ENCODE data around the gene DUS4L. TPM values are rescaled to one million over a fixed set of nuclear protein-coding genes. Genes with fewer than 3 reads are reported as not detected.

The DUS4L gene
- total RNA-seq, 6 experiments from 2014 or later: 4.9 to 8.0 (median 6.3) TPM

GRCh38 chr7:107555893-107556292, 7.9 kb upstream of the DUS4L start:
- Mint-ChIP-seq H3K4me1 (ENCODE audit: low read depth) (peaks cover 35% of the 10 kb centered on the region), H3K36me3 (ENCODE audit: low read depth) (peaks cover 29% of the 10 kb centered on the region), H3K9me3 (no peaks in the 10 kb centered on the region), H3K4me3 (no peak overlapping the region), H3K27ac (no peak overlapping the region), H3K27me3 (ENCODE audit: insufficient read depth) (no peaks in the 10 kb centered on the region)
- DNase-seq: no peak
- TF ChIP-seq CTCF (IDR thresholded peaks at IDR 0.05): no peak

- Mint-ChIP-seq H3K4me3 (no peak overlapping the region; the same call in 1 of the 2 replicates), H3K4me1 (ENCODE audit: low read depth) (peaks cover 53% of the 10 kb centered on the region), H3K36me3 (ENCODE audit: low read depth) (peaks cover 28% of the 10 kb centered on the region), H3K27ac (peak overlapping the region; percentile 56), H3K27me3 (ENCODE audit: insufficient read depth) (no peaks in the 10 kb centered on the region), H3K9me3 (no peaks in the 10 kb centered on the region)
- no peak for TF ChIP-seq CTCF (IDR thresholded peaks at IDR 0.05)
- DNase-seq: peak; percentile 43
Observed at GRCh38 chr7:107559864-107560263, 3.9 kb upstream of the DUS4L start.

DNA sequence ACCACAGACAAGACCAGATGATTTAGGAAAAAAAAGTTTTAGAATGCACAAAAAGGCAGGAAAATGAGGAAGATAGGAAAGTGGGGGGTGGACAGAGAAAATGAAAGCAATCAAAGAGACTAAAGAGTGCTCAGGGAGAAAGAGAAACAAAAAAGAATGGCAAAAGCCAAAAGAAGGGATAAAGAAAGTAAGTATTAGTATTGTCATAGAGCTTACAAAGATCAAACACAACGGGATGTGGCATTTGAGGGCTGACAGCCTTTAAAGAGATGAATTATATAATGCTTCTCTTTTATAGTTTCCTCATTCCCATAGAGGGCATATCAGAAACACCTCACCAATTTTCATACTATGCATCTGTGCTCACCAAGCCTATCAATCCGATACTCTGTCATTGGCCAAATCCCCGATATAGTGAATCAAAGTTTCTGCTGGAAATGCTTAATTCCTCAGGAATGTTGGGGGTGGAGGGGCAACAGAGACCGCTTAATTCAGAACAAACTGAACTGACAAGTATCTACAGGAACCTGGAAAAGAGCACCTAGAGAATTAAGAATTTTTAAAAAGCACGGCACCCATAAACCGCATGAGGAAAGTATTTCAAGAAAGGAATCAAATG, 2.8 kb upstream of the DUS4L start:
- Mint-ChIP-seq H3K27ac (peak overlapping the region; percentile 4; the same call in 1 of the 2 replicates), H3K4me3 (no peak overlapping the region), H3K4me1 (ENCODE audit: low read depth) (peaks cover 62% of the 10 kb centered on the region), H3K9me3 (no peaks in the 10 kb centered on the region), H3K36me3 (ENCODE audit: low read depth) (peaks cover 21% of the 10 kb centered on the region), H3K27me3 (ENCODE audit: insufficient read depth) (no peaks in the 10 kb centered on the region; the same call in 1 of the 2 replicates)
- no peak for DNase-seq
- TF ChIP-seq CTCF (IDR thresholded peaks at IDR 0.05): no peak

- Mint-ChIP-seq H3K27me3 (ENCODE audit: insufficient read depth) (no peaks in the 10 kb centered on the region; the same call in 1 of the 2 replicates), H3K27ac (peak overlapping the region; percentile 94), H3K9me3 (no peaks in the 10 kb centered on the region), H3K4me3 (peak overlapping the region; percentile 88), H3K36me3 (ENCODE audit: low read depth) (peaks cover 20% of the 10 kb centered on the region), H3K4me1 (ENCODE audit: low read depth) (peaks cover 78% of the 10 kb centered on the region)
- no peak for DNase-seq
- no peak for TF ChIP-seq CTCF (IDR thresholded peaks at IDR 0.05)
Observed at GRCh38 chr7:107563081-107563774, 543 bp upstream of the DUS4L start.

- peak overlapping the region; percentile 94 for H3K27ac Mint-ChIP-seq
- H3K4me3 Mint-ChIP-seq: peak overlapping the region; percentile 88
- H3K36me3 Mint-ChIP-seq (ENCODE audit: low read depth): peaks cover 26% of the 10 kb centered on the region
- DNase-seq: peak; percentile 87
- peaks cover 69% of the 10 kb centered on the region for H3K4me1 Mint-ChIP-seq (ENCODE audit: low read depth)
- H3K9me3 Mint-ChIP-seq: no peaks in the 10 kb centered on the region
- TF ChIP-seq CTCF (IDR thresholded peaks at IDR 0.05): peak; percentile 43
- H3K27me3 Mint-ChIP-seq (ENCODE audit: insufficient read depth): no peaks in the 10 kb centered on the region; the same call in 1 of the 2 replicates
Observed at GRCh38 chr7:107564553-107565298, 955 bp downstream of the DUS4L start.

Measured in HFFc6 (cell line).